Measurements from ENCODE around the gene HDGFL1.

- TF ChIP-seq, protein P1, sequence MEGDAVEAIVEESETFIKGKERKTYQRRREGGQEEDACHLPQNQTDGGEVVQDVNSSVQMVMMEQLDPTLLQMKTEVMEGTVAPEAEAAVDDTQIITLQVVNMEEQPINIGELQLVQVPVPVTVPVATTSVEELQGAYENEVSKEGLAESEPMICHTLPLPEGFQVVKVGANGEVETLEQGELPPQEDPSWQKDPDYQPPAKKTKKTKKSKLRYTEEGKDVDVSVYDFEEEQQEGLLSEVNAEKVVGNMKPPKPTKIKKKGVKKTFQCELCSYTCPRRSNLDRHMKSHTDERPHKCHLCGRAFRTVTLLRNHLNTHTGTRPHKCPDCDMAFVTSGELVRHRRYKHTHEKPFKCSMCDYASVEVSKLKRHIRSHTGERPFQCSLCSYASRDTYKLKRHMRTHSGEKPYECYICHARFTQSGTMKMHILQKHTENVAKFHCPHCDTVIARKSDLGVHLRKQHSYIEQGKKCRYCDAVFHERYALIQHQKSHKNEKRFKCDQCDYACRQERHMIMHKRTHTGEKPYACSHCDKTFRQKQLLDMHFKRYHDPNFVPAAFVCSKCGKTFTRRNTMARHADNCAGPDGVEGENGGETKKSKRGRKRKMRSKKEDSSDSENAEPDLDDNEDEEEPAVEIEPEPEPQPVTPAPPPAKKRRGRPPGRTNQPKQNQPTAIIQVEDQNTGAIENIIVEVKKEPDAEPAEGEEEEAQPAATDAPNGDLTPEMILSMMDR (conservative IDR thresholded peaks at IDR 0.05 in 1 of 2, IDR thresholded peaks at IDR 0.05 in 1 of 2; ENCODE audit: low read depth in 1 of 2, low read length in 2 of 2) = no peak
- no peak for TF ChIP-seq EZH2 (IDR thresholded peaks at IDR 0.05; ENCODE audit: low read length, missing control alignments)
Observed at GRCh38 chr6:22582417-22583205, 13.2 kb downstream of the HDGFL1 start.

Data from fibroblast of lung (primary cell).